ENCODE results near the gene FYB2.

GRCh38 chr1:56782773-56783172, 36.4 kb downstream of the FYB2 start:
- no peak for TF ChIP-seq ZFX (IDR thresholded peaks at IDR 0.05; ENCODE audit: borderline replicate concordance)
- no peak for TF ChIP-seq CTCF (IDR thresholded peaks at IDR 0.05)

Data from 22Rv1 (cell line).